ENCODE results near the gene PHAF1.

The PHAF1 gene

DNA sequence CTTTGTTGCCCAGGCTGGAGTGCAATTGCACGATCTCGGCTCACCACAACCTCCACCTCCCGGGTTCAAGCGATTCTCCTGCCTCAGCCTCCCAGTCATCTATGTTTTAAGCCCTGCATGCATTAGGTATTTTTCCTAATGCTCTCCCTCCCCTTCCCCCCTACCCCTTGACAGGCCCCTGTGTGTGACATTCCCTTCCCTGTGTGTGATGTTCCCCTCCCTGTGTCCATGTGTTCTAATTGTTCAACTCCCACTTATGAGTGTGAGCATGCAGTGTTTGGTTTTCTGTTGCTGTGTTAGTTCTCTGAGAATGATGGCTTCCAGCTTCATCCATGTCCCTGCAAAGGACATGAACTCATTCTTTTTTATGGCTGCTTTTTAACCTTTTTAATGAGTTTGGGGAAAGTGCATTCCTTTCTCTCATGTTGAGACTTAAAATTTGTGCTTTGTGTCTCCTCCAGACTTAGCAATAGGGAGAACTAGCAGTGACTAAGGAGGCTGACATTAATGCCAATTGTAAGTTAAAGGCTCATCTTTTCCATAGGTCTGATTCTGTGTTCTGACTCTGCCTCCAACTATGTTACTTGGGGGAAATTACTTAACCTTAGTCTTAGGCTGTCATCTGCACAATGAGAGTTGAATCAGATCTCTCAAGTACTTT, 17.7 kb upstream of the PHAF1 start:
- no peak overlapping the region for H3K27ac ChIP-seq (ENCODE audit: poor library complexity, severe bottlenecking)
- H3K36me3 ChIP-seq (ENCODE audit: low read depth) = peaks cover 16% of the 10 kb centered on the region
- no peak overlapping the region for H3K4me3 ChIP-seq (ENCODE audit: severe bottlenecking)
- H3K27me3 ChIP-seq (ENCODE audit: insufficient read depth, poor library complexity, severe bottlenecking) = no peaks in the 10 kb centered on the region
- H3K4me1 ChIP-seq (ENCODE audit: insufficient read depth, poor library complexity, severe bottlenecking) = no peaks in the 10 kb centered on the region
- TF ChIP-seq, protein P1, sequence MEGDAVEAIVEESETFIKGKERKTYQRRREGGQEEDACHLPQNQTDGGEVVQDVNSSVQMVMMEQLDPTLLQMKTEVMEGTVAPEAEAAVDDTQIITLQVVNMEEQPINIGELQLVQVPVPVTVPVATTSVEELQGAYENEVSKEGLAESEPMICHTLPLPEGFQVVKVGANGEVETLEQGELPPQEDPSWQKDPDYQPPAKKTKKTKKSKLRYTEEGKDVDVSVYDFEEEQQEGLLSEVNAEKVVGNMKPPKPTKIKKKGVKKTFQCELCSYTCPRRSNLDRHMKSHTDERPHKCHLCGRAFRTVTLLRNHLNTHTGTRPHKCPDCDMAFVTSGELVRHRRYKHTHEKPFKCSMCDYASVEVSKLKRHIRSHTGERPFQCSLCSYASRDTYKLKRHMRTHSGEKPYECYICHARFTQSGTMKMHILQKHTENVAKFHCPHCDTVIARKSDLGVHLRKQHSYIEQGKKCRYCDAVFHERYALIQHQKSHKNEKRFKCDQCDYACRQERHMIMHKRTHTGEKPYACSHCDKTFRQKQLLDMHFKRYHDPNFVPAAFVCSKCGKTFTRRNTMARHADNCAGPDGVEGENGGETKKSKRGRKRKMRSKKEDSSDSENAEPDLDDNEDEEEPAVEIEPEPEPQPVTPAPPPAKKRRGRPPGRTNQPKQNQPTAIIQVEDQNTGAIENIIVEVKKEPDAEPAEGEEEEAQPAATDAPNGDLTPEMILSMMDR (IDR thresholded peaks at IDR 0.05; ENCODE audit: poor library complexity, severe bottlenecking) = no peak
- H3K9me3 ChIP-seq (ENCODE audit: severe bottlenecking) = no peaks in the 10 kb centered on the region
- DNase-seq (ENCODE audit: low spot score) = no peak
- peak; percentile 40; the same call in 1 of the 3 replicates for ATAC-seq (ENCODE audit: low read depth)

DNA sequence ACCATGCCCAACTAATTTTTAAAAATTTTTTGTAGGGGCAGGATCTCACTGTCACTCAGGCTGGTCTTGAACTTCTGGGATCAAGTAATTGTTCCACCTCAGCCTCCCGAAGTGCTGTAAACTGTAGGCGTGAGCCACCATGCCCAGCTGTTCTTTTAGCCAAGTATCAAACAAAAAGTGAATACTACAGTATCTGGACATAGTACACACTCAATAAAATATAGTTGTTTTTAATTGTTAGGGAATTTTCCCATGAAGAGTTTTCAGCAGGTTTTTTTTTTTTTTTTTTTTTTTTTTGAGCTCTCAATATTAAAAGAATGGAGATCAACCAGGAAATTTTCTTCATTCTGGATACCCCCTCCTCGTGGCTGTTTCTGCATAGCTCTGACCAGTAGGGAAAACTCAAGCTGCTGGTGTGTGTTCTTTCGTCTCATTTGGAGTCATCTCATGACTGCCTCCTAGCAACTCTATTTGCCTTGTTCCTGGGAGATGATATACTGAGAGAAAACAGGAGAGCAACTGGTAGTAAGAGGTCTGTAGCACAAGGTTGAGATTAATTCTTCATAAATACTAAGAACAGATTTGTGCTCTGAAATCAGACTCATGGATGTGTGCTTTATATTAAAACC, 16.5 kb upstream of the PHAF1 start:
- no peaks in the 10 kb centered on the region for H3K4me1 ChIP-seq (ENCODE audit: insufficient read depth, poor library complexity, severe bottlenecking)
- TF ChIP-seq, protein P1 (IDR thresholded peaks at IDR 0.05; ENCODE audit: poor library complexity, severe bottlenecking) = no peak
- no peaks in the 10 kb centered on the region for H3K27me3 ChIP-seq (ENCODE audit: insufficient read depth, poor library complexity, severe bottlenecking)
- peaks cover 20% of the 10 kb centered on the region for H3K36me3 ChIP-seq (ENCODE audit: low read depth)
- no peak overlapping the region for H3K27ac ChIP-seq (ENCODE audit: poor library complexity, severe bottlenecking)
- ATAC-seq (ENCODE audit: low read depth) (no peak), DNase-seq (ENCODE audit: low spot score) (no peak)
- H3K9me3 ChIP-seq (ENCODE audit: severe bottlenecking) = no peaks in the 10 kb centered on the region
- no peak overlapping the region for H3K4me3 ChIP-seq (ENCODE audit: severe bottlenecking)

DNA sequence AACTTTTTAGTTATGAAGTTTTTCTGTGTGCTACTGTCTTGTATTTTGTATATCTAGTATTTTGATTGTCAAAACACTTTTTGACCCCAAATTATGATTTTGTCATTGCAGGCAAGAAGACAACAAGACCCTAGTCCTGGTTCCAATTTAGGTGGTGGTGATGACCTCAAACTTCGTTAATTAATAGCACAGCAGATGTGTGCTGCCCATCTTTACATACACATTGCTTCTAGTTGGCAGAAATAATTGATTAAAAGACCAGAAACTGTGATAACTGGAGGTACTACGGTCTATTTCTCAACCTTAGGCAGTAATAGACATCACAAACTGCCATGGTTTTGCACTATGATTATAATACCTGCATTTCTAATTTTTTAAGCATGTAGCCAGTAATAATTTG, 11.1 kb upstream of the PHAF1 start:
- DNase-seq (ENCODE audit: low spot score) (no peak), ATAC-seq (ENCODE audit: low read depth) (no peak)
- Histone ChIP-seq H3K27me3 (ENCODE audit: insufficient read depth, poor library complexity, severe bottlenecking) (no peaks in the 10 kb centered on the region), H3K36me3 (ENCODE audit: low read depth) (peaks cover 46% of the 10 kb centered on the region), H3K4me3 (ENCODE audit: severe bottlenecking) (no peak overlapping the region), H3K9me3 (ENCODE audit: severe bottlenecking) (no peaks in the 10 kb centered on the region), H3K4me1 (ENCODE audit: insufficient read depth, poor library complexity, severe bottlenecking) (peaks cover 4% of the 10 kb centered on the region), H3K27ac (ENCODE audit: poor library complexity, severe bottlenecking) (no peak overlapping the region)
- TF ChIP-seq, protein P1 (IDR thresholded peaks at IDR 0.05; ENCODE audit: poor library complexity, severe bottlenecking) = no peak

DNA sequence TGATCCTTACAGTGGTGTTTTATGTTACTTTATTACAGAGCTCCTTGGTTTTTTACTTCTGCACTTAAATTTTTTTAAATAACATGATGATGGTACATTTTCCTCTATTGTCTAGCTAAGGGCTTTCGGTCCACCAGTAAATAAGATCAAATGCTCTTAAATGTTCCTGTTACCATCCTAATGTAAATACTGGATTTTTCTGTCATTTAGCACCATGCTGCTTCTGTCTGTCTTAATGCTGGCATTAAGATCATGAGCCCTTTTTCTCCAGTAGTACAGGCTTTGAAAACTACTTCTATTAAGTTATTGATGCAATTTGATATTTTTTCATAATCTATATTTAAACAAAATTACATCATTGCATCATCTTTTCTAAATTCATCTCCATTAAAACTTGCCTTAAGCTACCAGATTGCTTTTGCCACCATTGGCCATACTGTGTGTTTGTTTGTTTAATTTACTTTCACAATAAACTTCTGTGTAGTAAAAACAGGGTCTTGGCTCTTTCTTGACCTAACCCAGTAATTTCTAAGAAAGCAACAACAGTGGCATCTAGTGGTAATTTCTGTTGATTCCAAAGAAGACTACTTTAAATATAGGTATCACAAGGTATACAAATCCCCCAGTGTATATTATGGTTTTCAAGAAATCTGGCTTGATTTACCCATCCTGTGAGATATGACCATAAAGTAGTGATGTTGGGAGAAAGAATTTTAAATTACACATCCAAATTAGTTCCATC, 9.0 kb upstream of the PHAF1 start:
- Histone ChIP-seq H3K9me3 (ENCODE audit: severe bottlenecking) (no peaks in the 10 kb centered on the region), H3K27me3 (ENCODE audit: insufficient read depth, poor library complexity, severe bottlenecking) (no peaks in the 10 kb centered on the region), H3K4me3 (ENCODE audit: severe bottlenecking) (no peak overlapping the region), H3K36me3 (ENCODE audit: low read depth) (peaks cover 39% of the 10 kb centered on the region), H3K27ac (ENCODE audit: poor library complexity, severe bottlenecking) (no peak overlapping the region), H3K4me1 (ENCODE audit: insufficient read depth, poor library complexity, severe bottlenecking) (peaks cover 4% of the 10 kb centered on the region)
- ATAC-seq (ENCODE audit: low read depth) (peak; percentile 53; the same call in 1 of the 3 replicates), DNase-seq (ENCODE audit: low spot score) (no peak)
- TF ChIP-seq, protein P1 (IDR thresholded peaks at IDR 0.05; ENCODE audit: poor library complexity, severe bottlenecking) = peak; percentile 63
